Vein endothelial cell (primary cell): ENCODE results near the gene CATSPER2. TPM values are rescaled to one million over a fixed set of nuclear protein-coding genes. Genes with fewer than 3 reads are reported as not detected.

Experiments used
- small RNA-seq: library from RNA; depleted of rRNA; stranded (forward); fragments of <200 nt; gene quantifications from one replicate; pipeline ENCODE3, GENCODE V24; 2012
- total RNA-seq: library from RNA; depleted of rRNA; stranded (reverse); fragments of >200 nt; gene quantifications from 2 replicates; pipeline ENCODE4 v1.2.3, GENCODE V29; 2012

Gene CATSPER2
- total RNA-seq = 0.48 and 1.6 TPM in 2 replicates

DNA sequence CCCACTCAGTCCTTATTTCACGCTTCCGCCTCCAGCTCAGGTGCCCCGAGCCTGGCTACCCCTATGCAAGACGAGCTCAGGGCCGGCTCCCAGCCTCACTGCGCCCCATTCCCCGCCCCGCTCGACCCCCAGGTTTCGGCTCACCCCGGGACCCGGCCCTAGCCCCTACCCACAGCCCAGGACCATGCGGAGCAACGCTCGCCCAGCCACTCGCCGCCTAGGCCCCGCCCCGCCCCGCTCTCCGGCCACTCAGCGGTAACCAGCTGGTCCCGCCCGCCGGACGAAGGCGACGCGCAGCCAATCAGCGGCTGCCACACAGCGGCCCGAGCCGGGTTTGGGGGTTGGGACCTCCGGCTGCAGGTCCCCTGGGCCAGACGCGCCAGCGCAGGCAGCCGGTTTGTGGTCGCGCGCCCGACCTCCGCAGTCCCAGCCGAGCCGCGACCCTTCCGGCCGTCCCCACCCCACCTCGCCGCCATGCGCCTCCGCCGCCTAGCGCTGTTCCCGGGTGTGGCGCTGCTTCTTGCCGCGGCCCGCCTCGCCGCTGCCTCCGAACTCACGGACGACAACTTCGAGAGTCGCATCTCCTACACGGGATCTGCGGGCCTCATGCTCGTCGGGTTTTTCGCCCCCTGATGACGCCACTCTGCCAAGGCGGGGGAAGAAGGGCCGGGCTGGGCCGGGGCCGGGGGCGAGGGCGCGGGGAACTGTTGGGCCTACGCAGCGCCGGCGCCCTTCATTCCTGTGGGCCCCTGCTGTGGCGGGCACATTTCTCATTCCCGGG lies at the start of gene CATSPER2:
Gene CATSPER2 (minus strand): TSS at position 196 of the 781 bp plus-strand sequence. CDS start 783 bp downstream, outside the sequence.

DNA sequence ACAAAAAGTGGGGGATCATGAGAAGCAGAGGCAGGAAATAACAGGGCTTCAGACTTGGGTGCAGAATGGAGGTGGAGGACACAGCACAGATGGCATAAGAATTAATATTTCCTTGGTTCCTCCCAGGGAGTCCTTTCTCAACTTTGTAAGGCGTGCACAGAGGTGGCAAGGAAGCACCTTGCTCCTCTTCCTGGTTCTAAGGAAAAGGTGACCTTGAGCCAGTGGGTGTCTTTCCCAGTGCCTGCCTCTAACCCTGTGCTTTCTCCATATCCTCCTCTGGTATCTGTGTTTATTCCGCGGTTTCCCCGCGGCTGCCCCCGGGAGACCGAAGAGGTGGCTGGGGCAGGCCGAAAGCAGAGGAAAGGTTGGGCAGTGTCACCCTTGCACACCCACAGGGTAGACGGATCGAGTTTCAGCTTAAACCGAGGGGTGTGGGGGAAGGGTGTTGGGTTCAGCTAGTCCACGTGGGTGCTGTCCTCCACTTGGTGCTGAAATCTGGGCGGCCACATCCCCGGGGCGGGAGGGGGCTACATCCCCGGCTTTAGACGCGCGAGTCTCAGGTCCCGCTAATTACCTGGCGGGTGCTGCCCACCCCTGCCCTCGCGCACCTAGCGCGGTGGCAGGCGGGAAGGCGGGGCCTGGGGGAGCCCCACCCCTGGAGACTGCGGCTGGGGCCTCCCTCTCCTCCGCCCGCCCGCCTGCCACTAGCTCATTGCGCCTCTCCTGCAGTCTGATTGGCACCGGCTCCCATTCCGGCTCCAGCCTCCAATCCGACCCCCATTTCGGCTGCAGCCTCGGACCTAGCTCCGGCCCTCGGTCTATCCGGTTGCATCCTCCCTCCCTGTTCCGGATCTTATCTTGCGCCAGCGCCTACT lies 44.7 kb upstream of the CATSPER2 start, which contains the start of gene CKMT1A:
Gene CKMT1A (plus strand): TSS at position 712 of the 875 bp plus-strand sequence. CDS start 192 bp downstream, outside the sequence.

DNA sequence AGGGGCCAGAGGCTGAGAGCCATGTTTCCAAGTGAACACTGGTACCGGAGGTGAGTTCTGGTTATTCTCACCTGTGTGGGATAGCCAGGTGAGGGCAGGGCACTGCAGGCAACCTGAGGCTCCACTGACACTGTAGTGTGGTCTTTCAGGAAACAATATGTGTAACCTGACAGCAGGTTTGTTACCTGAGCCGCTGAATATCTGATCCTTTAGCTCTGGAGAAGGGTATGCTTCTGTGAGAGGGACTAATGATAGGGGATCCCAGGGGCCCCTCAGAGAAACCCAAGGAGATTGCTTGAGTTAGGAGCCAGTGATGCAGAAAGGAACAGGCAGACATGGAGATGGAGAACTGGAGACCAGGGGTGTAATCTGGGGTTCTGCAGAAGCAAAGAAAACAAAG lies 29.9 kb downstream of the CATSPER2 start, which contains the start of gene STRC:
Gene STRC (minus strand): TSS at position 101 of the 400 bp plus-strand sequence. CDS start 78 bp downstream, at position 23.

DNA sequence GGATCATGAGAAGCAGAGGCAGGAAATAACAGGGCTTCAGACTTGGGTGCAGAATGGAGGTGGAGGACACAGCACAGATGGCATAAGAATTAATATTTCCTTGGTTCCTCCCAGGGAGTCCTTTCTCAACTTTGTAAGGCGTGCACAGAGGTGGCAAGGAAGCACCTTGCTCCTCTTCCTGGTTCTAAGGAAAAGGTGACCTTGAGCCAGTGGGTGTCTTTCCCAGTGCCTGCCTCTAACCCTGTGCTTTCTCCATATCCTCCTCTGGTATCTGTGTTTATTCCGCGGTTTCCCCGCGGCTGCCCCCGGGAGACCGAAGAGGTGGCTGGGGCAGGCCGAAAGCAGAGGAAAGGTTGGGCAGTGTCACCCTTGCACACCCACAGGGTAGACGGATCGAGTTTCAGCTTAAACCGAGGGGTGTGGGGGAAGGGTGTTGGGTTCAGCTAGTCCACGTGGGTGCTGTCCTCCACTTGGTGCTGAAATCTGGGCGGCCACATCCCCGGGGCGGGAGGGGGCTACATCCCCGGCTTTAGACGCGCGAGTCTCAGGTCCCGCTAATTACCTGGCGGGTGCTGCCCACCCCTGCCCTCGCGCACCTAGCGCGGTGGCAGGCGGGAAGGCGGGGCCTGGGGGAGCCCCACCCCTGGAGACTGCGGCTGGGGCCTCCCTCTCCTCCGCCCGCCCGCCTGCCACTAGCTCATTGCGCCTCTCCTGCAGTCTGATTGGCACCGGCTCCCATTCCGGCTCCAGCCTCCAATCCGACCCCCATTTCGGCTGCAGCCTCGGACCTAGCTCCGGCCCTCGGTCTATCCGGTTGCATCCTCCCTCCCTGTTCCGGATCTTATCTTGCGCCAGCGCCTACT lies 55.1 kb downstream of the CATSPER2 start, which contains the start of gene CKMT1B:
Gene CKMT1B (plus strand): TSS at position 700 of the 863 bp plus-strand sequence. CDS start 192 bp downstream, outside the sequence.

DNA sequence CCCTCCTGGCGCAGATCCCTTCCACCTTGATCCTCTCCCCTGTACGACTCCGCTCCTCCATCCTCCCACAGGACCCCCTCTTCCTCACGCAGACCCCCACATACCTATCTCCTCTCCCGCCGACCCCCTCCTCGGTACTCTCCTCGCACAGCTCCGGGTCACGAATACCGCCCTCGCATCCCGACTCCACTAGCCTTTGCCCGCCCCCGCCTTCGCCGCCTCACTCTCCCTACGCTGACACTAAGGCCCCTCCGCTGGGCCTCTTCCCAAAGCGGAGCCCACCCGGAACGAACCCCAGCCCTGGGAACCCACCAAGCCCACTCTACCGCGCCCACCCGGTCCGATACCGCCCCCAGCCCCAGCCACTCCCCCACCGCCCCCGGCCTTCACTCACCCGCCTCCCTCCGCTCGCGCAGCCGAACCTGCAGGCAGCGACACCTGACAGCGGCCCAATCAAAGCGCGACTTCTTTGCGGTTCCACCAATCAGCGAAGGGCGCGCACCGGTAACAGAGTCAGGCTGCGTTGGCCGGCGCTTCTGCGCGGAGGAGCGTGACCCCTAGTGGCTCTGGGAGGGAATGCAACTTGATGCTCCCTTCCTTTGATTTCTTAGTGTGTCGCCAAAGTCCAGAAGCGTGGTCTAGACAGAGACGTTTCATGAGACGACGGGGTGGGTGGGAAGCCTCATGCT lies 58.7 kb downstream of the CATSPER2 start, which contains the start of gene PPIP5K1:
Gene PPIP5K1 (minus strand): TSS at position 431 of the 689 bp plus-strand sequence. CDS start 5,704 bp downstream, outside the sequence.

Small RNA genes lying within 50 kb of the gene (small RNA-seq; reads per million reads assigned to genes)
- gene PDIA3P2 = not detected
- not detected for gene RNU6-554P
- not detected for gene RNU6-610P

Other genes starting within 250 kb of the CATSPER2 start
- 50.3 and 60.4 TPM in 2 replicates for gene TP53BP1, start 155.7 kb downstream of the CATSPER2 start, total RNA-seq
- 0.65 and 0.76 TPM in 2 replicates for gene MAP1A, start 131.2 kb downstream of the CATSPER2 start, total RNA-seq
- gene PPIP5K1, start 58.6 kb downstream of the CATSPER2 start, total RNA-seq = 39.2 and 64.1 TPM in 2 replicates
- gene CKMT1B, start 54.8 kb downstream of the CATSPER2 start, total RNA-seq = not detected in 2 replicates
- gene STRC, start 30.0 kb downstream of the CATSPER2 start, total RNA-seq = not detected in 2 replicates
- not detected in 2 replicates for gene CKMT1A, start 45.0 kb upstream of the CATSPER2 start, total RNA-seq
- 192 and 220 TPM in 2 replicates for gene PDIA3, start 97.6 kb upstream of the CATSPER2 start, total RNA-seq
- 1.5 and 3.6 TPM in 2 replicates for gene ELL3, start 128.1 kb upstream of the CATSPER2 start, total RNA-seq
- 444 and 550 TPM in 2 replicates for gene SERF2, start 143.5 kb upstream of the CATSPER2 start, total RNA-seq
- under 0.01 TPM in 1 of 2 replicates, not detected in the other for gene SERINC4, start 151.4 kb upstream of the CATSPER2 start, total RNA-seq
- 3.6 and 5.0 TPM in 2 replicates for gene HYPK, start 151.8 kb upstream of the CATSPER2 start, total RNA-seq
- 18.0 and 21.0 TPM in 2 replicates for gene MFAP1, start 175.8 kb upstream of the CATSPER2 start, total RNA-seq
- 10.1 and 28.7 TPM in 2 replicates for gene WDR76, start 178.2 kb upstream of the CATSPER2 start, total RNA-seq